Measurements from ENCODE around the gene MUC21.

- TF ChIP-seq POLR2A (IDR thresholded peaks at IDR 0.05) (no peak), CTCF (IDR thresholded peaks at IDR 0.05) (no peak)
Measured at GRCh38 chr6:31016659-31017299, 33.3 kb downstream of the MUC21 start.

Data from thyroid gland (tissue), 4 donors.